Colonic mucosa (tissue), 4 donors: ENCODE measurements around the gene SLC35E4. TPM values are rescaled to one million over a fixed set of nuclear protein-coding genes. Genes with fewer than 3 reads are reported as not detected.
"Not testable (repeated sequence)": the region's sequence is repeated elsewhere in the genome, so short reads cannot be mapped to it uniquely, and the experiment has no call there.

ENCODE experiments used
- DNase-seq: peaks from one replicate; pipeline ENCODE4 v3.0.0-alpha.2; 2020
- H3K27ac ChIP-seq: fragments of 200-600 bp; one replicate; pipeline ENCODE4 v1.8.0; 2021
- H3K27me3 ChIP-seq: fragments of 200-600 bp; one replicate; pipeline ENCODE4 v1.8.0; 2021
- H3K36me3 ChIP-seq: fragments of 200-600 bp; one replicate; pipeline ENCODE4 v1.8.0; 2021
- H3K4me1 ChIP-seq: fragments of 200-600 bp; one replicate; pipeline ENCODE4 v1.8.0; 2021; ENCODE audit warnings: mild to moderate bottlenecking
- H3K4me3 ChIP-seq: fragments of 200-600 bp; one replicate; pipeline ENCODE4 v1.8.0; 2021
- H3K9ac ChIP-seq, 2 donors: one replicate each; pipeline ENCODE4 v1.7.0; 2013; ENCODE audit warnings: control low read depth in 2 of 2, low read depth in 2 of 2, low read length in 2 of 2
- H3K9me3 ChIP-seq: fragments of 200-600 bp; one replicate; pipeline ENCODE4 v1.8.0; 2021
- intact Hi-C: fragments of 100-400 bp; cut with DNase I; formaldehyde crosslinking; loops from one replicate; pipeline ENCODE4 v1.14.1; 2022
- total RNA-seq, 2 donors: library from RNA; stranded (reverse); fragmentation: NEBNext Ultra II Directional in 1 of 2; extraction: Animal tissue kit (Norgen Biotek cat#: 25700) in 1 of 2; gene quantifications; one replicate each; pipeline ENCODE4 v1.2.1, GENCODE V29; 2021
- TF ChIP-seq, protein P1 (sequence below): fragments of 200-600 bp; IDR thresholded peaks from one replicate; pipeline ENCODE4 v1.8.0; 2022; ENCODE audit warnings: antibody characterized with exemption, mild to moderate bottlenecking
- donor health status: healthy.
- donor health status: DM: no; HTN: no; CAD: no.
- donor health status: DM: no; HTN: no; CAD: no.

Gene SLC35E4
- total RNA-seq, 2 donors from 2014 or later, result 5.7 to 7.0 TPM

GRCh38 chr22:30673136-30673535 lies 37.6 kb downstream of the SLC35E4 start:
- no peaks in the 10 kb centered on the region for H3K27me3 ChIP-seq
- no peak overlapping the region for H3K4me3 ChIP-seq
- DNase-seq, result no peak
- no peak overlapping the region for H3K9ac ChIP-seq
- H3K27ac ChIP-seq, result no peak overlapping the region
- no peaks in the 10 kb centered on the region for H3K9me3 ChIP-seq
- intact Hi-C loops, result no loop called here
- no peaks in the 10 kb centered on the region for H3K4me1 ChIP-seq
- TF ChIP-seq, protein P1, sequence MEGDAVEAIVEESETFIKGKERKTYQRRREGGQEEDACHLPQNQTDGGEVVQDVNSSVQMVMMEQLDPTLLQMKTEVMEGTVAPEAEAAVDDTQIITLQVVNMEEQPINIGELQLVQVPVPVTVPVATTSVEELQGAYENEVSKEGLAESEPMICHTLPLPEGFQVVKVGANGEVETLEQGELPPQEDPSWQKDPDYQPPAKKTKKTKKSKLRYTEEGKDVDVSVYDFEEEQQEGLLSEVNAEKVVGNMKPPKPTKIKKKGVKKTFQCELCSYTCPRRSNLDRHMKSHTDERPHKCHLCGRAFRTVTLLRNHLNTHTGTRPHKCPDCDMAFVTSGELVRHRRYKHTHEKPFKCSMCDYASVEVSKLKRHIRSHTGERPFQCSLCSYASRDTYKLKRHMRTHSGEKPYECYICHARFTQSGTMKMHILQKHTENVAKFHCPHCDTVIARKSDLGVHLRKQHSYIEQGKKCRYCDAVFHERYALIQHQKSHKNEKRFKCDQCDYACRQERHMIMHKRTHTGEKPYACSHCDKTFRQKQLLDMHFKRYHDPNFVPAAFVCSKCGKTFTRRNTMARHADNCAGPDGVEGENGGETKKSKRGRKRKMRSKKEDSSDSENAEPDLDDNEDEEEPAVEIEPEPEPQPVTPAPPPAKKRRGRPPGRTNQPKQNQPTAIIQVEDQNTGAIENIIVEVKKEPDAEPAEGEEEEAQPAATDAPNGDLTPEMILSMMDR, result no peak
- no peaks in the 10 kb centered on the region for H3K36me3 ChIP-seq

DNA sequence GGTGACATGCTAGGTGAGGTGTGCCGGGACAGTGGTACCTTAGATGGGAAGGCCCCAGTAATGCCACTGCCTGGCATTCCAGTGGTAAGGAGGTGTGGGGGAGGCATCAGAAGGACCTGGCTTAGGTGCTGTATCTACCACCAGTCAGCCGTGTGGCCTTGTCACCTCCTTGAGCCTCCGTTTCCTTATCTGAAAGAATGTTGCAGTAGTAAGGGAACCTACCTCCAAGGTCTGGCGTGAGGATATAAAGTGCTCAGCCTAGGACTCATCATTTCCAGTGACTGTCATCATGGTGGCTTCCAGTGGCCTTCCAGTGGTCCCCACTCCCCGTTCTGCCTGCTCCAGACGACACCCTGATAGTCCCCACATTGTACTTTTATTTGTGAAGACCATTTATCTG lies 38.9 kb downstream of the SLC35E4 start:
- DNase-seq, result no peak
- no peak overlapping the region for H3K27ac ChIP-seq
- H3K4me1 ChIP-seq, result no peaks in the 10 kb centered on the region
- intact Hi-C loops, result no loop called here
- H3K9me3 ChIP-seq, result no peaks in the 10 kb centered on the region
- no peaks in the 10 kb centered on the region for H3K36me3 ChIP-seq
- H3K27me3 ChIP-seq, result no peaks in the 10 kb centered on the region
- TF ChIP-seq, protein P1, result no peak
- no peak overlapping the region for H3K9ac ChIP-seq
- no peak overlapping the region for H3K4me3 ChIP-seq

GRCh38 chr22:30675436-30675835 lies 39.9 kb downstream of the SLC35E4 start:
- TF ChIP-seq, protein P1, result no peak
- H3K4me1 ChIP-seq, result no peaks in the 10 kb centered on the region
- H3K4me3 ChIP-seq, result no peak overlapping the region
- H3K36me3 ChIP-seq, result no peaks in the 10 kb centered on the region
- no peaks in the 10 kb centered on the region for H3K9me3 ChIP-seq
- no peak overlapping the region for H3K9ac ChIP-seq
- no peak overlapping the region for H3K27ac ChIP-seq
- DNase-seq, result no peak
- intact Hi-C loops, result no loop called here
- no peaks in the 10 kb centered on the region for H3K27me3 ChIP-seq

DNA sequence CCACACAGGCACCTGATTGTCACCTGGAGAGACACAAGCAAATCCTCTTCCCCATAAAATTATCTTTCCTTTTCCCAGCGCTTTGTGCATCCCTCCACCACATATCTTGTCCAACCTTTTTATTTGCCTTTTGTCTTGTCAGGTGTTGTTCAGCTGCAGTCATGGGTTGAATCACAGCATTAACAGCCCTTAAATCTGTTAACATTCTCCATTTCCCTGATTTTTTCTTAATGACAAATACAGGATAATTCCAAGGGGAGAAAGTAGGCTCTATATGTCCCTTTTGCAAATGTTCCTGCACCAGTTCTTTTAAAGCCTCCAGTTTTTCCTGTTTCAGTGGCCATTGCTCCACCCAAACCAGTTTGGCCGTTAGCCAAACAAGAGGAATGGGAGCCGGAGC lies 41.0 kb downstream of the SLC35E4 start:
- DNase-seq, H3K9me3 ChIP-seq, H3K27me3 ChIP-seq, intact Hi-C loops, H3K27ac ChIP-seq, H3K4me1 ChIP-seq, H3K36me3 ChIP-seq, H3K9ac ChIP-seq, H3K4me3 ChIP-seq: not testable (repeated sequence)

- H3K27me3 ChIP-seq, H3K9ac ChIP-seq, H3K4me3 ChIP-seq, H3K4me1 ChIP-seq, H3K27ac ChIP-seq, H3K36me3 ChIP-seq, intact Hi-C loops, H3K9me3 ChIP-seq: not testable (repeated sequence)
- DNase-seq, result peak; percentile 62
Observed at GRCh38 chr22:30679895-30680690, 44.5 kb downstream of the SLC35E4 start.

GRCh38 chr22:30680991-30681770 lies 45.6 kb downstream of the SLC35E4 start:
- Histone ChIP-seq H3K27me3 (no peaks in the 10 kb centered on the region), H3K9me3 (no peaks in the 10 kb centered on the region), H3K27ac (no peak overlapping the region), H3K4me1 (no peaks in the 10 kb centered on the region), H3K36me3 (no peaks in the 10 kb centered on the region), H3K9ac (no peak overlapping the region), H3K4me3 (no peak overlapping the region)
- intact Hi-C loops, result no loop called here
- DNase-seq, result no peak
- TF ChIP-seq, protein P1, result no peak
